Measurements from ENCODE around the gene ZNF300.
A peak's percentile ranks its signal among the peaks of the same experiment; 100 is the strongest.
"Not testable (repeated sequence)": the region's sequence is repeated elsewhere in the genome, so short reads cannot be mapped to it uniquely, and the experiment has no call there.

ZNF300 gene

GRCh38 chr5:150904479-150905311 is at the start of gene ZNF300:
Gene ZNF300 (minus strand): TSS chr5:150904980. CDS start chr5:150903155, 1,825 bp downstream.
- DNase-seq (ENCODE audit: low read depth) = peak; percentile 15

- DNase-seq (ENCODE audit: low read depth) = no peak
Observed at GRCh38 chr5:150948539-150948938, 43.8 kb upstream of the ZNF300 start.

- DNase-seq (ENCODE audit: low read depth) = no peak
Observed at GRCh38 chr5:150946351-150946905, 41.6 kb upstream of the ZNF300 start.

- DNase-seq (ENCODE audit: low read depth) = no peak
Observed at GRCh38 chr5:150945947-150946346, 41.2 kb upstream of the ZNF300 start.

- DNase-seq (ENCODE audit: low read depth) = no peak
Observed at GRCh38 chr5:150945486-150945885, 40.7 kb upstream of the ZNF300 start.

GRCh38 chr5:150931368-150931965 is 26.7 kb upstream of the ZNF300 start:
- DNase-seq (ENCODE audit: low read depth) = no peak

GRCh38 chr5:150918613-150919012 is 13.8 kb upstream of the ZNF300 start:
- DNase-seq (ENCODE audit: low read depth) = no peak

- no peak for DNase-seq (ENCODE audit: low read depth)
Observed at GRCh38 chr5:150912312-150912814, 7.6 kb upstream of the ZNF300 start.

- DNase-seq (ENCODE audit: low read depth) = no peak
Observed at GRCh38 chr5:150905312-150905683, 518 bp upstream of the ZNF300 start.

- DNase-seq (ENCODE audit: low read depth) = no peak
Observed at GRCh38 chr5:150901446-150901845, 3.3 kb downstream of the ZNF300 start.

GRCh38 chr5:150895431-150896428 is 9.1 kb downstream of the ZNF300 start:
- no peak for DNase-seq (ENCODE audit: low read depth)

- no peak for DNase-seq (ENCODE audit: low read depth)
Observed at GRCh38 chr5:150879358-150879757, 25.4 kb downstream of the ZNF300 start.

GRCh38 chr5:150862070-150862469 is 42.7 kb downstream of the ZNF300 start:
- no peak for DNase-seq (ENCODE audit: low read depth)

- DNase-seq (ENCODE audit: low read depth) = no peak
Observed at GRCh38 chr5:150860246-150860821, 44.4 kb downstream of the ZNF300 start.

GRCh38 chr5:150856700-150857099 is 48.1 kb downstream of the ZNF300 start:
- DNase-seq (ENCODE audit: low read depth) = not testable (repeated sequence)

GRCh38 chr5:150853561-150853960 is 51.2 kb downstream of the ZNF300 start:
- no peak for DNase-seq (ENCODE audit: low read depth)

GRCh38 chr5:150851039-150851438 is 53.7 kb downstream of the ZNF300 start:
- no peak for DNase-seq (ENCODE audit: low read depth)

- DNase-seq (ENCODE audit: low read depth) = no peak
Observed at GRCh38 chr5:150848271-150848670, 56.5 kb downstream of the ZNF300 start.

- no peak for DNase-seq (ENCODE audit: low read depth)
Observed at GRCh38 chr5:150847334-150847695, 57.5 kb downstream of the ZNF300 start.

- DNase-seq (ENCODE audit: low read depth) = peak; percentile 30
Observed at GRCh38 chr5:150846654-150847333, 58.0 kb downstream of the ZNF300 start.

GRCh38 chr5:150846308-150846653 is 58.5 kb downstream of the ZNF300 start, which contains the start of gene IRGM:
Gene IRGM (plus strand): TSS chr5:150846521. CDS start chr5:150848124, 1,603 bp downstream.
- DNase-seq (ENCODE audit: low read depth) = not testable (repeated sequence)

Data from stimulated activated CD8-positive, alpha-beta memory T cell treated with anti-CD3 and anti-CD28 coated beads, Interleukin-7, amount 100 ng/mL, for 24 hours (primary cell).